HuH-7 (cell line): ENCODE results near the gene PRM1.
A peak's percentile ranks its signal among the peaks of the same experiment; 100 is the strongest.
"Not testable (repeated sequence)": the region's sequence is repeated elsewhere in the genome, so short reads cannot be mapped to it uniquely, and the experiment has no call there.

ENCODE experiments used
- DNase-seq: peaks from one replicate; pipeline ENCODE4 v3.0.0; 2011; ENCODE audit warnings: low spot score

The PRM1 gene

DNA sequence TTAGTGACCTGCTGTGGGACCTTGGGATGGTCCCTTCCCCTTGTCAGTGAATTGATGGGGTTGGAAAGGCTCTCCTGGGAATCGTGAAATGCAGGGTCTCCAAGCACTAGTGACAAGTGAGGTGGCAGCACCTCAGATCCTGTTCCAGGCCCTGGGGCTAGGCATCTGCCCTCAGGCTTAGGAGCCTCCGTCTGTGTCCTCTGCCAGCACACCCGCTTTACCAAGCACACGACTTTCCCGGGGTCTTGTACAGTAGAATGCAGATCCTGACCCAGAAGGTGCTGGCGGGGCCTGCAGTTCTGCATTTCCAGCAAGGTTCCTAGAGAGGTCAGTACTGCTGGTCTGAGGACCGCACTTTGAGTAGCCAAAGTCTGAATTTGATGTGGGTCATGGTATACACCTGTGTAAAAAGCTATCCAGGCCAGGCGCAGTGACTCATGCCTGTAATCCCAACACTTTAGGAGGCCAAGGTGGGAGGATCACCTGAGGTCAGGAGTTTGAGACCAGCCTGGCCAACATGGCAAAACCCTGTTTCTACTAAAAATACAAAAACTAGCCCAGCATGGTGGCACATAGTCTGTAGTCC is 33.3 kb upstream of the PRM1 start:
- DNase-seq: no peak

DNA sequence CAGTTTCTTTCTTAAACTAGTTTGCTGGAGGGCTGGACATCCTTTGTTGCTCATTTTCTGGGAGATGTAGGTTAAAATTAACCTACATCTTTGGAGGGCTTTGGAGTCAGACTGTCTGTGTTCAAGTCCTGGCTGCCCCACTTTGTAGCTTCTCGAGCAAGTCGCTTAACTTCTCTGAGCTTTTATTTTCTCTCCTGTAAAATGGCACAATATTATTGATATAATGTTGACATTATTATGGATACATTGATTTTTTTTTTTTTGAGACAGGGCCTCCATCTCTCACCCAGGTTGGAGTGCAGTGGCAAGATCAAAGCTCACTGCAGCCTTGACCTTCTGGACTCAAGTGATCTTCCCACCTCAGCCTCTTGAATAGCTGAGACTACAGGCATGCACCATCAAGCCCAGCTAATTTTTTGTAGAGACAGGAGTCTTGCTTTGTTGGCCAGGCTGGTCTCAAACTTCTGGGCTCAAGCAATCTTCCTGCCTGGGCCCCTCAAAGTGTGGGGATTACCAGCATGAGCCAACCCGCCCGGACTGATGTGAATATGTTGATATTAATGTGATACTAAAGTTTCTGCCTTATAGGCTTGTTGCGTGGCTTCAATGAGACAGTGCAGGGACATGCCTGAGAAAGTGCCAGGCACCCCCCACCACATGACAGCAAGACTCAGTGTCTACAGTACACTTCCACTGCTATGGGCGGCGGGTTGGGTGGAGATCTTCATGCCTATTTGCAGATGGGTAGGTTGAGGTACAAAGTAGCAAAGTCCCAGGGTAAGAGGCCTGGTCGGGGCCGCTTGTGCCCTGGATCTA is 32.6 kb upstream of the PRM1 start:
- DNase-seq: no peak

DNA sequence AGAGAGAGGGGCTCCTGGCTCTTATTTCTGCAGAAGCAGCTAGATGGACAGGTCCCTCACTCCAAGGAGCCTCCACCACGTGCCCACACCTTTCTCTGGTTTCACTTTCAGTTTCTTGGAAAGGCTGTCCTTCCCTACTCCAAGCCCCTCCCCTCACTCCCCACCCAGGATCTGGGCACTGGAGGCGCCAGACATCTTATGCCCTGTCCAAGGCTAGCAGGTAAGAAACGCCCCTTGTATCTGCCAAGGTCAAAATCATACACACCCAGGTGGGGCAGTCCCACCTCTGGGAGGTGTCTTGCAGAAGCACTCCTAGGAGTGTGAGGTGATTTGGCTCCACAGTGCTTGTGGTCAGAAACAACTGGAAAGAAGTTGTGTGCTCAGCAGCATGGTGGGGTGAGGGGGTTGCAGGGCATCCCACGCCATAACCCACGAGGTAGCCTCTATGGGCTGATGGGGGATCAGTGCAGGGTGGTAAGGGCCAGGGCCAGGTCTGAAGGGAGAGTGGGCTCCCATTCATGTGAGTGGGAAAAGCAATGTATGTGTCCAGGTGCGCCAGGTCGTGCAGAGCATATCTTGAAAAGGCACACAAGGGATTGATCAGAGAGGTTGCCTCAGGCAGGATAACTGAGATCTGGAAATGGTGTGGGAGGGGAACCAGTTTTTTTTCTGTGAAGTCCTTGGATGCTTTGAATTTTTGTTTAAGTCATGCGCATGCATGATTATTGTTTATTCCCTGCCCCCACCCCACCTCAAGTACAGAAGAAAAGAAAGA is 31.8 kb upstream of the PRM1 start:
- DNase-seq: peak; percentile 66

DNA sequence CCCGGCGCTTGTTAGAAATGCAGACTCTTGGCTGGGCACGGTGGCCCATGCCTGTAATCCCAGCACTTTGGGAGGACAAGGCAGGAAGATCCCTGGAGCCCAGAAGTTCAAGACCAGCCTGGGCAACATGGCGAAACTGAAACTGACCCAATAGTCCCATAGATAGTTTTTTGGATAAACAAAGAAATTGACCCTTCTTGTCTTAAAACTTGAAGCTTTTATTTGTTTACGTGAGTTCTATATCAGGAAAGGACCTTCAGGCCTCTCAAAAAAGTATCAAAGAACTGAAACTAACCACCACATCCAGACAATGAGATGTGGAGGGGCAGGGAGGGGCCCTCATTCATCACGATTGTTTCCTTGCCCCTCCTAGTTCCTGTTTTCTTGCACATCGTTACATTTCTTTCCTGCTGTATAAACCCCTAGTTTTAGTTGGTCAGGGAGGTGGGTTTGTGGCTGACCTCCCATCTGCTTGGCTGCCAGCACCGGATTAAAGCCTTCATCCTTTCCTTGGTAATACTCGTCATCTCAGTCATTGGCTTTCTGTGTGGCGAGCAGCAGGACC is 29.9 kb upstream of the PRM1 start:
- no peak for DNase-seq

DNA sequence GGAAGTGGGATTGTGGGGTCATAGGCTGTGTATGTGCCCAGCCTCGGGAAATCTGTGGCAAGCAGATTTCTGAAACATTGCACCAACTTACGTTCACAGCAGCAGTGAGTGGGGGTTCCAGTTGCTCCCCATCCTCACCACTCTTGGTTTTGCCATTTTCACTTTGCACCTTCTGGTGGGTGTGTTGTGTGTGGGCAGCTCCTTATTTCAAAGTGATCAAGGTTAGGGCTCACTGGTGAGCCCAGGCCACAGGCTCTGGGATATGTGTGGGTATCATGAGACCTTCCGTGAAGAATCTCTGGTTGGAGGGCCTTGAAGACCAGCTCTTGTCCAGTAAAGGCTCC is 29.5 kb upstream of the PRM1 start:
- no peak for DNase-seq

DNA sequence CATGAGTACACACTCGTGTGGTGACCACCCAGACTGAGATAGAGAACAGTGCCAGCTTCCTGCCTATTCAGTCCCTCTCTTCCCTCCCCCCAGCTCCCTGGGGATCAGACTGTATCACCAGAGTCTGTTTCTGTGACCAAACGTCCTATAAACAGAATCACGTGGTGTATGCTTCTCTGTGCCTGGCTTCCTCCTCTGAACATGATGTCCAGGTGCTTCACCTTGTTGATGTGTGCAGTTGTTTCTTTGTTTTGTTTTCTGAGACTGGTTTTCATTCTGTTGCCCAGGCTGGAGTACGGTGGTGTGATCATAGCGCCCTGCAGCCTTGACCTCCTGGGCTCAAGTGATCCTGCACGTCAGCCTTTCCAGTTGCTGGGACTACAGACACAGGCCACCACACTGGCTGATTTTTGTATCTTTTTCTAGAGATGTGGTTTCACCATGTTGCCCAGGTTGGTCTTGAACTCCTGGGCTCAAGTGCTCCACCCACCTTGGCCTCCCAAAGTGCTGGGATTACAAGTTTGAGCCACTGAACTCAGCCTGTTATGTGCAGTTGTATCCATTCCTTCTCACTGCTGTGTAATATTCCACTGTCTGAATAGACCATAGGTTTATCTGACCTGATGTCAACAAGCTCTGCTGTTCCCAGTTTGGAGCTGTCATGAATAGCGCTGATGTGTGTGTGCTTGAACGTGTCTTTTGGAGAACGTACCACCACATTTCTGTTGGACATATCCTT is 28.9 kb upstream of the PRM1 start:
- no peak for DNase-seq

DNA sequence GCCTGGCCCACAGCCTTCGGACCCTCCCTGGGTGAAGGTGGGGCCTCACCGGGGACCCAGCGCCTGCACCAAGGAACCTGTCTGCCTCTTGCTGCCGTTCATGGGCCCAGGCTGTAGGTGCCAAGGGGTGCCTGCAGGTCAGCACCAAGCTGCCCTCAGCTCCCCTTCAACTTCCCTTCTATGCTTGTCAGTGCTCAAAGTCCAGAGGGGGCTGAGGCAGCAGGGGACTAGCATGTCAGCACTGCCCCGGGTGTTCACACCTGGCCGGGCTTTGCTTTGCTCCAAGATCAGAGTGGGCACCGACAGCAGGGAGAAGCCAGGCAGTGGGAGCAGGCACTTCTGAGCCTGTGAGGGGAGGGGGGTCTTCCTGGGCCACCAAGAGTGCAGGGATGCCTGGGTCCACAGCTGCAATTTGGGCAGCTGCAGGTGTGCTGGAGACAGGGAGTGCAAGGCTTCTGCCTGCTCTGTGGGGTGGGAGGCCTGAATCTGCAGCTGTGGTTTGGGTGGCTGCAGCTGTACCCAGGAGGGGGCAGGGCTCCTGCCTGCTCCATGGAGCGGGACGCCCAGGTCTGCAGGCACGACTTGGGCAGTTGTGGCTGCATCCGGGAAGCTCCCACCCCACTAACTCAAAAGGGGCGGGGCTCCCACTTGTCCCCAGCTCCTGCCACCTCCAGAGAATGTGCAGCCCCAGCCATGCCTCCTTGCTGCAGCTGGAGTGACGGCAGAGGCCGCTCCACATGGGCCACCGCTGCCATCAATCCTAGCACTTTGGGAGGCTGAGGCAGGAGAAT is 27.6 kb upstream of the PRM1 start:
- no peak for DNase-seq

DNA sequence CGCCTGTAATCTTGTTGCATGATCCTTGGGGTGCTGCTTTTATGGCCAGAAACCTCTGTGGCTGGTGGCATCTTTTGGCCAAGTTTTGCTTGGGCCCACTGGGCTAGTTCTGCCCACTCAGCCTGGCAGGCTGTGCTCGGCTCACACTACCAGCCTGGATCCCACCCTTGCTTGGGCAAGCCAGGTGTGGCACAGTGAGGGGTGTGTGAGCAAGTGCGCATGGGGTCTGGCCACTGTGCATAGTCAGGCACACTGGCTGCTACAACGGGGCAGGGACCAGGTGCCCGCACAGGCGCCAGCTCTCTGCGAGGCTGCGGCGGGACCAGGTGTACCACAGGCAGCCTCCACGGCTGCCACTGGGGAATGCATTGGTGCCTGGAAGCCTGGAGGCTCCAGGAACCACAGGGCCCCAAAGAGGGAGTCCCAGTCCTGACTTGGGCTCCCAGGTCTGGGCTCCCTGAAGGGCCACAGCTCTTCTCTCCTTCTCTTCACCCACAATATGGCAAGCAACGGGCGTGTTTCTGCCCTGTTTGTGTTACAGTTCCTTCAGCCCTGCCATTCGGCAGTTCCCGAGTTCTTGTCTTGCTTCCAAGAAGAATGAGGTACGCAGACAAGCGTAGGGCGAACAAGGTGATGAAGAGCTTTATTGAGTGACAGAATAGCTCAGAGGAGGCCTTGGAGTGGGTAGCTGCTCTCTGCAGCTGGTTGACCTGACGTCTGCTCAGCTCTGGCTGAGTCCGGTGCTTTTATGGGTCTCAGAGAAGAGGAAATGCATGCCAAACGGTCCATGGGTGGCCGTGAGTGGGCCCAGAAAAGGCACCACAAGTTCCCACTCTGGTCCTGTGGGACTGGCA is 26.7 kb upstream of the PRM1 start:
- DNase-seq: no peak

DNA sequence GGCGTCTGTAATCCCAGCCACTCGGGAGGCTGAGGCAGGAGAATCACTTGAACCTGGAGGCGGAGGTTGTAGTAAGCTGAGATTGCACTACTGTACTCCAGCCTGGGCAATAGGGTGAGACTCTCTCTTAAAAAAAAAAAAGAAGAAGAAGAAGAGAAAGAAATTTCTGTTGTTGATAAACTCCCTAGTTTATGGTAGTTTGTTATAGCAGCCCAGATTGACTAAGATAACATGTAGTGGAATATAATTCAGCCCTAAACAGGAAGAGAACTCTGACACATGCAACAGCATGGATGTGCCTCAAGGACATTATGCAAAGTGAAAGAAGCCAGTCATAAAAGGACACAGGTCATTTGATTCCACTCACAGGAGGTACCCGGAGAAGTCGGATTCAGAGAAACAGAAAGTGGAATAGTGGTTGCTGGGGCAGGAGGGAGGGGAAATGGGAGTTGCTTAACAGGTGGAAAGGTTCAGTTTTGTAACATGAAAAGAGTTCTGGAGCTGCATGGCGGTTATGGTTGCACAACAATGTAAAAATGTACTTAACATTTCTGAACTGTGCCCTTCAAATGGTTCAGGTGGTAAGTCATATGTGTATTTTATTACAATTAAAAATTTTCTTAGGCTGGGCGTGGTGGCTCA is 26.0 kb upstream of the PRM1 start:
- DNase-seq: peak; percentile 58

DNA sequence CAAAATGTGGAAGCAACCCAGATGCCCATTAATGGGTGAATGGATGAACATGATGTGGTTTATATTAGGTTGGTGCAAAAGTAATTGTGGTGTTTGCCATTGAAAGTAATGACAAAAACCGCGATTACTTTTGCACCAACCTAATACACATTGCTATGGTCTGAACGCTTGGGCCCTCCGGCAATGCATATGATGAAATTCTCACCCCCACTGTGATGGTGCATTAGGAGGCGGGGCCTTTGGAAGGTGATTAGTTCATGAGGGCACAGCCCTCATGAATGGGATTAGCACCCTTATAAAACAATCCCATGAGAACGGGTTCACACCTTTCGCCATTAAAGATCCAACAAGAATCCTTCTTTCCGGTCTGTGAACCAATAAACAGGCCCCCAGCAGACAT is 25.3 kb upstream of the PRM1 start:
- no peak for DNase-seq

DNA sequence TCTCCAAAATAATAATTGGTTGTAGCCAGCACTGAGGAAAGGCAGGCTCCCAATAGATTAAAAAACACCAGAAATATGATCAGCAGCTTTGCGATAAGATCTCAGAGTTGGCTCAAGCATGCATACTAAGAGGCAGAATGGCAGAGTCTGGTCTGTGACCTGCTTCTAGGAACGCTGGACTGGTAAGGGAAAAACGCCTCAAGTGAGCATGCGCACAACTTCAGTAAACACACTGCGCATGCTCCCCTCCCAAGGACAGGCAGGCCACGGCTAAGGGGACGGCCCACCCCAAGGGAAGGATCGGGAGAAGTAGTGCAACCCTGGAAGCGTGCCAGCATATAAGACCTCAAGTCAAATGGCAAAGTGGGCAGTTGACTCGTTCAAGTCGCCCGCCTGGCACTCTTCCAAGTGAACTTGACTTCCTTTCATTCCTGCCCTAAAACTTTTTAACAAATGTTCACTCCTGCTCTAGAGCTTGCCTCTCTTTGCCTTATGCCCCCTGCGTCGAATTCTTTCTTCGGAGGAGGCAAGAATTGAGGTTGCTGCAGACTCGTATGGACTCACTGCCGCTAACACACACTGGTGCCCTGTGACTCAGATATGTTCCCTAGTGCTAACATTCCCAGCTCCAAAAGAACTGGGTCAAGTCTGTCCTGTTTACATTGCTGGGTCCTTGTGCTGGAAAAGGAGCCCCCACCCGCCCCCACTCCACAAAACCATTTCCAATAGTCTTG is 22.4 kb upstream of the PRM1 start:
- no peak for DNase-seq

DNA sequence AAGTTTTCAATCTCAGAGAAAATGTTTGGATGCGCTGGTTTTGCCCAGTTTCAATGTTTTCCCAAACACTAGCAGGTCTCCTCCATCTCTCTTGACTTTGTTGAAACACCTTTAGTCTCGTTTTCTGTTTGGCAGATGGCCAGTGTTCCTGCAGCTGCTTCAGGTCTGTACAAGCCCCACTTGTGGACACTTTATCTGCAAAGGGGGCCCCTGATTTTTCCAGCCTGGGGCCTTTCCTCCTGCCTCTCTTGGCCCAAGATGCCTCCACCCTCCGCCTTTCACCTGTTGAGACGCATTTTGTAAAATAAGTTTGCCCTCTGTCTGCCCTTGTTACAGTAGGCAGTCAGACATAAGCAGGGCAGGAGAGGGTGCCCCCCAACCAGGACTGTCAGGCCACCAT is 21.8 kb upstream of the PRM1 start:
- DNase-seq: no peak

DNA sequence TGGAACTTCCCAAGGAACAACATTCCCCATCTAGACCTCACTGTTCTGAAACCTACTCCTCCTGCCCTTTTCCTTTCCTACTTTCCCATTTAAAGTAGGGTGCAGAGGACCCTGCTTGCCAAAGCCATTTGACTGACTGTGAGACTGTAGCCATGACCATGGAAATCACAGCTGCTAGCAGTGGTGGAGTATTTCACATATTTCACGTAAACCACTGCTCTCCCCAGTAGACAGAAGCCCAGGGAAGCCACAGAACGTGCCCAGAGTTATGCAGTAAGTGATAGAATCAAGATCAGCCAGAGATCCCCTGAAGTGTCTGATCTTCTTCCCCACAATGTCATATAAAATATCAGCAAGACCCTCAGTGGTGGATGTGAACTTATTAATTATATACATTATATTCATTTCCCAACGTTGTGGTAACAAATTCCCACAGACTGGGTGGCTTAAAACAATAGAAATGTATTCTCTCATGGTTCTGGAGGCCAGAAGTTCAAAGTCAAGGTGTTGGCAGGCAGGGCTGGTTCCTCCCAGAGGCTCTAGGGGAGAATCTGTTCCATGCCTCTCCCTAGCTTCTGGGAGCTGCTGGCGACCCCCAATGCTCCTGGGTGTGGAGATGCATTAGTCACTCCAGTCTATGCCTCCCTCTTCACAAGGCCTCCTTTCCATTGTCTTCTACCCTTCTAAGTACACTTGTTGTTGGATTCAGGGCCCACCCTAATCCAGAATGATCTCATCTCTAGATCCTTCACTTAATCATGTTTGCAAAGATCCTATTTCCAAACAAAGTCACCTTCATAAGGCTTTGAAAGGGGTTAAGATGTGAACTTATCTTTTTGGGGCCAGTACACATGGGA is 20.7 kb upstream of the PRM1 start:
- no peak for DNase-seq

DNA sequence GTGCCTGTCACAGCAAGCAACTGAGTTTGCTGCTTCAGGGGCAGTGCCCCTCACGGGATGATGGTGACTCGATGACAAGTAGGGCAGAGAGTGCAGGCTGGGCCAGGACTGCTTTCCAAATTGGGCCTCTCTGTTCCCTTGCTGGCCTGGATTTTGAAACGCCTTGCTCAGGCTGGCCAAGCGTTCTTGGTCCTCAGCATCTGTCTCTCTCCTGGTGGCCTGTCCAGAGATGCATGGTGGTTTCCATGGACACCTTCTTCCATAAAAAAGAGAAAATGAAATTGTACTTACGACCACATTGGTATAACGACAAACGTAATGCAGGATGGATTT is 19.4 kb upstream of the PRM1 start:
- no peak for DNase-seq

DNA sequence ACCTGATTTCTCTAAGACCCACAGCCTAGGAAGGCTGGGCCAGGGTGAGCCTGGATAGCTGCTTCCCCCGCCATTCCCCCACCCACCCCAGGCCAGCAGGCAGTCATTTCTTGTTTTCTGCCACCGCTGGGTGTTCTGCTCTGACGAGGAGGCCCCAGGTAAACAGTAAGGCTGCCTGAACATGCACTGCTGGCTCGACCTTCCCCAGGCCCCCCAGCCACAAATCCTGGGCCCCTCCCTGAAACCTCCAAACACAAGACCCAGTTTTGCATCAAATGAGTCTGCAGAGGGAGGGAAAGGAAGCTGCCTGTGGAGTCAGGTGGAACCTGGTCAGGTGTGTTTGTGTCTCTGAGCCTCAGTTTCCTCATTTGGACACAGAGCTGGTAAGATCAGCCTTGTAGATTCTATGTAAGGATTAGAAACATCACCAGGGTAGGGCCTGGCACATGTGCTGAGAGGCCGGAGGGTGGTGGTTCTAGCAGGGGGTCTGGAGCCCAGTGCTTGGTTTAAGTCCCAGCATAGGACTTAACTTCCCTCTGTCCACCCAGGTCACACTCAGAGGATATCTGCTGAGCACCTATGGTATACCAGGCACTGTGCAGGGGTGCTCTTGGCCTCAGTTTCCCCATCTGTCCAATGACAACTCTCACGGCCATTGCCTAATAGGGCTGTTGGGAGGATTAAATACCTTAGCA is 18.9 kb upstream of the PRM1 start:
- DNase-seq: no peak

DNA sequence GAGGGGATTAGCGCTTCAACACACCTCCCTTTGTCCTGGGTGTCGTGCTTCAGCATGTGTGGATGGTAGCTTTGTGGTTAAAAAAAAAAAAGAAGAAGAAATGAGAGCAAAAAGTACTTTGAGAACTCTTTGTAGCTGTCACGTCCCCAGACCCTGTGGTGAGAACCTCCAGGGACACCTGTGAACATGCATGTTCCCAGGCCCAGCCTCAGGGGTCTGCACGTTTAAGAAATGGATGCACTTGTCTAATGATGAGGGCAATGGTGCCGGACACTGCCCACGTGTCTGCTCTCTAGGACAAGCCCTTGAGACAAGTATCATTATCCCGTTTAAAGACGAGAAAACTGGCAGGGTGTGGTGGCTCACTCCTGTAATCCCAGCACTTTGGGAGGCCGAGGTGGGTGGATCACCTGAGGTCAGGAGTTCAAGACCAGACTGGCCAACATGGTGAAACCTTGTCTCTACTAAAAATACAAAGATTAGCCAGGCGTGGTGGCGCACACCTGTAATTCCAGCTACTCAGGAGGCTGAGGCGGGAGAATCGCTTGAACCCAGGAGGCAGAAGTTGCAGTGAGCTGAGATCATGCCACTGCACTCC is 17.9 kb upstream of the PRM1 start:
- DNase-seq: not testable (repeated sequence)

DNA sequence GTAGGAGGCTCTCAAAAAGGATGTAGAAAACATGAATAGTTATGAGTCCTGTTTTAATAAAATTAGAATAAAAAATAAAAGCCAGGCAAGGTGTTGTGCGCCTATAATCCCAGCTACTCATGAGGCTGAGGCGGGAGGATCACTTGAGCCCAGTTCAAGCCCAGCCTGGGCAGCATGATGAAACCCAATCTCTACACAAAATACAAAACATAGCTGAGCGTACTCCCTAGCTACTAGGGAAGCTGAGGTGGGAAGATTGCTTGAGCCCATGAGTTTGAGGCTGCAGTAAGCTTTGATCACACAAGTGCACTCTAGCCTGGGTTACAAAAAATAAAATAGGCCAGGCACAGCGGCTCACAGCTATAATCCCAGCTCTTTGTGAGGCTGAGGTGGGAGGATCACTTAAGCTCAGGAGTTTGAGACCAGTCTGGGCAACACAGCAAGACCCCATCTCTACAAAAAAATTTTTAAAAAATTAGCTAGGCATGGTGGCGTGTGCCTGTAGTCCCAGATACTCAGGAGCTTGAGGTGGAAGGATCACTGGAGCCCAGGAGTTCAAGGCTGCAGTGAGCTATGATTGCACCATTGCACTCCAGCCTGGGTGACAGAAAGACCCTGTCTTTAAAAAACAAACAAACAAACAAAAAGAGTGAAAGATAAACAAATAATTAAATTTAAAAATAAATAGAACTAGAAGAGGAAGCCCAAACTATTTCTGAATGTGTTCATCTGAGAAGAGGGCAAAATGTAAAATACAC is 17.2 kb upstream of the PRM1 start:
- DNase-seq: no peak
